Activated CD8-positive, alpha-beta T cell treated with anti-CD3 and anti-CD28 coated beads for 36 hours (primary cell): ENCODE results near the gene CD3G. TPM values are rescaled to one million over a fixed set of nuclear protein-coding genes. Genes with fewer than 3 reads are reported as not detected.

Source experiments
- ATAC-seq: fragments of 200-7000 bp; cut with Tn5 transposase; one replicate; pipeline ENCODE4 v1.10.0; 2021; ENCODE audit warnings: mild to moderate bottlenecking, moderate library complexity
- CTCF ChIA-PET: fragments of 350-600 bp; sonication (Branson Sonifier 250); formaldehyde crosslinking; loops from one replicate; lab custom pipeline; 2021; ENCODE audit warnings: antibody characterized with exemption; lab: Charles Lee
- POLR2A ChIA-PET: fragments of 350-600 bp; sonication (Branson Sonifier 250); formaldehyde crosslinking; loops from one replicate; lab custom pipeline; 2021; ENCODE audit warnings: antibody characterized with exemption; lab: Charles Lee
- DNase-seq: peaks from one replicate; pipeline ENCODE4 v3.0.0-alpha.2; 2020
- H3K27ac Mint-ChIP-seq: one replicate; pipeline ENCODE4 v1.8.0; 2021; ENCODE audit warnings: mild to moderate bottlenecking, mixed read lengths
- H3K27me3 Mint-ChIP-seq: one replicate; pipeline ENCODE4 v1.8.0; 2021; ENCODE audit warnings: mixed read lengths
- H3K36me3 Mint-ChIP-seq: one replicate; pipeline ENCODE4 v1.8.0; 2021; ENCODE audit warnings: low read depth, mixed read lengths
- H3K4me1 Mint-ChIP-seq: one replicate; pipeline ENCODE4 v1.8.0; 2021; ENCODE audit warnings: low read depth, mixed read lengths
- H3K4me3 Mint-ChIP-seq: one replicate; pipeline ENCODE4 v1.8.0; 2021; ENCODE audit warnings: mild to moderate bottlenecking, moderate library complexity, mixed read lengths
- H3K9me3 Mint-ChIP-seq: one replicate; pipeline ENCODE4 v1.8.0; 2021; ENCODE audit warnings: mixed read lengths
- intact Hi-C: fragments of 100-400 bp; cut with micrococcal nuclease; formaldehyde crosslinking; loops from one replicate; pipeline ENCODE4 v1.10.0; 2022
- total RNA-seq, 2 experiments: library from RNA; stranded (reverse); gene quantifications; one replicate each; pipeline ENCODE4 v1.2.3, GENCODE V29; 2021
- TF ChIP-seq, protein P1 (sequence below): fragments of 200-600 bp; IDR thresholded peaks from one replicate; pipeline ENCODE4 v1.8.0; 2022; ENCODE audit warnings: antibody characterized with exemption, mild to moderate bottlenecking

Gene CD3G
- total RNA-seq, 2 experiments from 2014 or later = 116 to 118 TPM

DNA sequence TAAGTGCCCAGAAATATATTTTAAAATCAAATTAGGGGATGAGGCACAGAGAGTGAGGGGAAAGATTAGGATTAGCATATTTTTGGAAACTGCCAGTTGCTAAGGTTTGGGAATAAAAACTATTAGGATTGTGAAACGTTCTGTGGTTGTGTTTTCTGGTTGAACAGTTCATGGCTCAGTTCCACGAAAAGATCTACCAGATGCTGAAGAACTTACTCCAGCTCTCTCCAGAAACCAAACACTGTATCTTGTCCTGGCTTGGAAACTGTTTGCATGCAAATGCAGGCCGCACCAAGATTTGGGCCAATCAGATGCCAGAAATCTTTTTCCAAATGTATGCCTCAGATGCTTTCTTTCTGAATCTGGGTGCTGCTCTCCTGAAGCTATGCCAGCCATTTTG is 30.6 kb downstream of the CD3G start:
- intact Hi-C loops = no loop called here
- TF ChIP-seq, protein P1, sequence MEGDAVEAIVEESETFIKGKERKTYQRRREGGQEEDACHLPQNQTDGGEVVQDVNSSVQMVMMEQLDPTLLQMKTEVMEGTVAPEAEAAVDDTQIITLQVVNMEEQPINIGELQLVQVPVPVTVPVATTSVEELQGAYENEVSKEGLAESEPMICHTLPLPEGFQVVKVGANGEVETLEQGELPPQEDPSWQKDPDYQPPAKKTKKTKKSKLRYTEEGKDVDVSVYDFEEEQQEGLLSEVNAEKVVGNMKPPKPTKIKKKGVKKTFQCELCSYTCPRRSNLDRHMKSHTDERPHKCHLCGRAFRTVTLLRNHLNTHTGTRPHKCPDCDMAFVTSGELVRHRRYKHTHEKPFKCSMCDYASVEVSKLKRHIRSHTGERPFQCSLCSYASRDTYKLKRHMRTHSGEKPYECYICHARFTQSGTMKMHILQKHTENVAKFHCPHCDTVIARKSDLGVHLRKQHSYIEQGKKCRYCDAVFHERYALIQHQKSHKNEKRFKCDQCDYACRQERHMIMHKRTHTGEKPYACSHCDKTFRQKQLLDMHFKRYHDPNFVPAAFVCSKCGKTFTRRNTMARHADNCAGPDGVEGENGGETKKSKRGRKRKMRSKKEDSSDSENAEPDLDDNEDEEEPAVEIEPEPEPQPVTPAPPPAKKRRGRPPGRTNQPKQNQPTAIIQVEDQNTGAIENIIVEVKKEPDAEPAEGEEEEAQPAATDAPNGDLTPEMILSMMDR = no peak
- Mint-ChIP-seq H3K4me3 (no peak overlapping the region), H3K36me3 (peaks cover 66% of the 10 kb centered on the region), H3K9me3 (no peaks in the 10 kb centered on the region), H3K27ac (no peak overlapping the region), H3K4me1 (peaks cover 2% of the 10 kb centered on the region), H3K27me3 (no peaks in the 10 kb centered on the region)
- ATAC-seq (no peak), DNase-seq (no peak)
- CTCF ChIA-PET = interaction anchor here (1.6 kb wide), 1 partner anchor 11 kb away, joined by 3 read pairs; no protein-coding TSS in a partner anchor
- POLR2A ChIA-PET = interaction anchor here (0.6 to 1.8 kb wide), 5 partner anchors 11 to 166 kb away, joined by 3 to 6 read pairs (median 3); partner anchors contain the start of gene CD3G

DNA sequence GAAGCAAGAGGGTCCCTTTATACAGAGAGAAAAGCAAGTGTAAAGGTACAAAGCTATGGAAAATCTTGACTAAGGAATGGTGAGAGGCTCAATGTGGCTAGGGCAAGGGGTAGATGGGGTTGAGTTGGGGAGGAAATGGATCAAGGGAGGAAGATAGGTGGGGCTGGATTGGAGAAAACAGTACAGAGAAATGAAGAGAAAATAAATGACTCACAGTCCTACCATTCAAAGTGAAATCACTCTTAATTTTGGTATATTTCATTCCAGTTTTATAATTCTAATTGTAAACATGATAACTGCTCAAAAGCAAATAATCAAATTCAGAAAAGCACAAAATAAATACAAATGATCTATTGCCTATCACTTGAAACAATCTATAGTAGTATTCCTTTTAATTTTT is 31.8 kb downstream of the CD3G start:
- Mint-ChIP-seq H3K4me1 (peaks cover 2% of the 10 kb centered on the region), H3K27ac (peak overlapping the region; percentile 18), H3K4me3 (no peak overlapping the region), H3K9me3 (no peaks in the 10 kb centered on the region), H3K36me3 (peaks cover 57% of the 10 kb centered on the region), H3K27me3 (no peaks in the 10 kb centered on the region)
- ATAC-seq (no peak), DNase-seq (no peak)
- TF ChIP-seq, protein P1 = no peak
- ChIA-PET POLR2A (interaction anchor here (0.6 to 1.8 kb wide), 6 partner anchors 10 to 208 kb away, joined by 3 to 6 read pairs (median 4); partner anchors contain the start of gene CD3G), CTCF (interaction anchor here (0.8 to 1.7 kb wide), 3 partner anchors 10 to 113 kb away, joined by 3 read pairs; no protein-coding TSS in a partner anchor)
- intact Hi-C loops = no loop called here

DNA sequence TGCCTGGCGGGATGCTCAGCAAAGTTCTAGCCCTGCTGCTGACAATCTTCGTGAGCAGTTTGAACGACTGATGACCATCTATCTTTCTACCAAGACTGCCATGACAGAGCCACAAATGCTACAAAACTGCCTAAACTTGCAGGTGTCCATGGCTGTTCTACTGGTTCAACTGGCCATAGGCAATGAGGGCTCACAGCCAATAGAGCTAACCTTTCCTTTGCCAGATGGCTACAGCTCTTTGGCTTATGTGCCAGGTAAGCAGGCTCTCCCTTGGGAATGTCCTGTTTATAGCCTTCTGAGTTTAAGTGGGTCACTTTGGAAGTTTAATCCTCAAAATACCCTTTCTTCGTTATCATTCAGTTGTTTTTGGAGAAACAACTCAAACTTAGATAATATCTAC is 35.4 kb downstream of the CD3G start:
- Mint-ChIP-seq H3K4me1 (peaks cover 2% of the 10 kb centered on the region), H3K27me3 (no peaks in the 10 kb centered on the region), H3K27ac (no peak overlapping the region), H3K9me3 (no peaks in the 10 kb centered on the region), H3K4me3 (no peak overlapping the region), H3K36me3 (peaks cover 49% of the 10 kb centered on the region)
- intact Hi-C loops = no loop called here
- POLR2A ChIA-PET = interaction anchor here (0.5 to 0.7 kb wide), 2 partner anchors 18 to 20 kb away, joined by 3 to 4 read pairs; no protein-coding TSS in a partner anchor
- TF ChIP-seq, protein P1 = no peak
- DNase-seq = no peak
- ATAC-seq = no peak
- CTCF ChIA-PET = interaction anchor here (1.9 kb wide), 1 partner anchor 11 kb away, joined by 5 read pairs; no protein-coding TSS in a partner anchor

DNA sequence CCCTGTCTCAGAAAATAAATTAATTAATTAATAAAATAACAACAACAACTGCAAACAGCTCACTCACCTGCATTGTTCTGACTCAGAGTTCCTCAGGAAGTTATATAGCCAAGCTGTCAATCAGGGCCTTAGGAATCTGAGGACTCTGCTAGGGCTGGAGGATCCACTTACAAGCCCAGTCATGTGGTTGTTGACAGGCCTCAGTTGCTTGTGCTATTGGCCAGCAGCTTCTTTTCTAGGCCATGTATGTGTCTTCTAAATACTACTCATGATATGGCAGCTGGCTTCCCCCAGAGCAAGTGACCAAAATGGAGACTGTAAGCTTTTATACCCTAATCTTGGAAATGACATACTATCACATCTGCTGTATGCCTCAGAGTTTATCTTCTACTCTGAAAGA is 36.4 kb downstream of the CD3G start:
- TF ChIP-seq, protein P1 = no peak
- no peak for ATAC-seq
- no peak for DNase-seq
- H3K27me3 Mint-ChIP-seq = no peaks in the 10 kb centered on the region
- H3K9me3 Mint-ChIP-seq = no peaks in the 10 kb centered on the region
- ChIA-PET CTCF (no interaction called here), POLR2A (interaction anchor here (0.6 kb wide), 1 partner anchor 17 kb away, joined by 3 read pairs; no protein-coding TSS in a partner anchor)
- no peak overlapping the region for H3K4me3 Mint-ChIP-seq
- intact Hi-C loops = no loop called here
- peaks cover 47% of the 10 kb centered on the region for H3K36me3 Mint-ChIP-seq
- H3K27ac Mint-ChIP-seq = no peak overlapping the region
- peaks cover 2% of the 10 kb centered on the region for H3K4me1 Mint-ChIP-seq

DNA sequence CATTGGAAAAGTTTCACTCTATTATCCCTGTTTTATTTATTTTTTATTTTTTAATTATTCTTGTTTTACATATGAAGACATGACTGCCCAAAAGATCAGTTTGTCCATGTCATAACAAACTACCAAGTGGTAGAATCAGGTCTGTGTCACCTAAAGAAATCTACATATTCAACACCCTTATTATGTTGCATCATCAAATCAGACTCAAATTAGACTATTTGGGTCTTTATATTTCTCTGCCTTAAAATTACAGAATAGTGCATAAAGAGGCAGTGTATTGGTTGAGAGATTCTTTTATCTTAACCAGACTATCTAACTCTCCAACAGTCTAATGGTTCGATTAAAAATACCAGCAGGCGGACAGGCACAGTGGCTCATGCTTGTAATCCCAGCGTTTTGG is 38.8 kb downstream of the CD3G start:
- CTCF ChIA-PET = interaction anchor here (1.4 kb wide), 1 partner anchor 211 kb away, joined by 4 read pairs; no protein-coding TSS in a partner anchor

More for the DNA sequence above, 38.8 kb downstream of the CD3G start:
- Mint-ChIP-seq H3K4me1 (no peaks in the 10 kb centered on the region), H3K27me3 (no peaks in the 10 kb centered on the region), H3K4me3 (no peak overlapping the region), H3K36me3 (peaks cover 51% of the 10 kb centered on the region), H3K27ac (no peak overlapping the region), H3K9me3 (no peaks in the 10 kb centered on the region)
- no peak for ATAC-seq
- POLR2A ChIA-PET = no interaction called here
- TF ChIP-seq, protein P1 = no peak
- DNase-seq = no peak
- intact Hi-C loops = no loop called here
